GM10266 (cell line): Measurements from ENCODE around the gene FAM222B.

Experiments
- DNase-seq: peaks from one replicate; pipeline ENCODE4 v3.0.0; 2012; ENCODE audit errors: extremely low spot score
- CTCF ChIP-seq: IDR thresholded peaks from 2 replicates; pipeline ENCODE4 v1.5.1; 2012; ENCODE audit warnings: mild to moderate bottlenecking, low read depth; ENCODE audit not compliant: control insufficient read depth, insufficient read depth; ENCODE audit errors: missing control alignments

FAM222B gene

GRCh38 chr17:28865946-28866752, 23.6 kb upstream of the FAM222B start:
- no peak for TF ChIP-seq CTCF

GRCh38 chr17:28864991-28865849, 22.6 kb upstream of the FAM222B start:
- no peak for DNase-seq
- no peak for TF ChIP-seq CTCF

More at GRCh38 chr17:28865946-28866752, 23.6 kb upstream of the FAM222B start:
- peak; percentile 48 for DNase-seq

GRCh38 chr17:28863953-28864352, 21.4 kb upstream of the FAM222B start:
- DNase-seq = no peak
- TF ChIP-seq CTCF = no peak

DNA sequence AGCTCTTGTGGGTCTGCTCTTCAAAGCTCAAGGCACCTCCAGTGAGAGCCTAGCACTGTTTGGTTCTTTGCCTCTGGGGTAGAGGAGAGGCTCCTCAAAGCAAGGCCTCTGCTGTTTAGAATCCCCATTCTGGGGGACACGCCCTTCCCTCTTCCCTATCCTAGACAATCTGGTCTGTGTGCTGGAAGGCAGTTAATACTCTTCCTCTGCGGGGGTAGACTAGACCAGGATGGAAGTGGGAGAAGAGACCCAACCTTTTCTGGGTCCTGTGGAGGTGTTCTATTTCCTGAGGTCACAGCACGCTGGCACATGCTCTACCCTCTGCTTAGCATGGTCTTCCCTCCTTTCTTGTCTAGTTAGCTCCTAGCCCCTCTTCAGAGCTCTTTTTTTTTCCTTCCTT, 20.0 kb upstream of the FAM222B start:
- no peak for TF ChIP-seq CTCF
- no peak for DNase-seq

- no peak for DNase-seq
- TF ChIP-seq CTCF = no peak
Measured at GRCh38 chr17:28861393-28862203, 19.0 kb upstream of the FAM222B start.

DNA sequence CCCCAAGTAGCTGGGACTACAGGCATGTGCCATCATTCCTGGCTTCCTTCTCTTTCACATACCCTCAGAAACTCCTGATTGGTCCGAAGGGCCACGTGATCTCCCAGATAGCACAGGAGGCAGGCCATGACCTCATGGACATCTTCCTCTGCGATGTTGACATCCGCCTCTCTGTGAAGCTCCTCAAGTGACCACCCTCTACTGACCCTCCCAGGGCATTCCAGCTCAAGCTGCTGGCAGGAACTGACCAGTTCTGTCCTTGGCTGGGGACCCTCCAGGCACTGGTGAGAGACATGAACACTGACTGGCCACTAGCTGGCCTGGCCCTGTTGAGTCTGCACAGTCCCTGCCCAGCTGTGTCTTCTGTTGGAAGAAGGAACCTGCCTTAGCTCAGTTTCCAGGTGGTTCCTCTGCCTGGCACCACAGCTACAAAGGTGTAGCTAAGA, 17.8 kb upstream of the FAM222B start:
- TF ChIP-seq CTCF = no peak
- DNase-seq = no peak
